B cell (primary cell): ENCODE data around the gene CHMP2B. TPM values are rescaled to one million over a fixed set of nuclear protein-coding genes. Genes with fewer than 3 reads are reported as not detected.
A peak's percentile ranks its signal among the peaks of the same experiment; 100 is the strongest.

ENCODE experiments used
- ATAC-seq: fragments of 200-7000 bp; cut with Tn5 transposase; one replicate; pipeline ENCODE4 v1.10.0; 2021; ENCODE audit warnings: low read depth, mild to moderate bottlenecking, moderate number of reproducible peaks, moderate library complexity
- CTCF ChIA-PET: fragments of 350-600 bp; sonication (Branson Sonifier 250); formaldehyde crosslinking; loops from one replicate; lab custom pipeline; 2021; ENCODE audit warnings: antibody characterized with exemption, inconsistent platforms; lab: Charles Lee
- POLR2A ChIA-PET: fragments of 350-600 bp; sonication (Branson Sonifier 250); formaldehyde crosslinking; loops from one replicate; lab custom pipeline; 2021; ENCODE audit warnings: antibody characterized with exemption; lab: Charles Lee
- DNase-seq: peaks from one replicate; pipeline ENCODE4 v3.0.0; 2013
- H2AFZ ChIP-seq: 2 replicates; pipeline ENCODE4 v1.6.1; 2012; ENCODE audit warnings: mild to moderate bottlenecking, low read depth, low read length; ENCODE audit not compliant: insufficient read depth, poor library complexity, severe bottlenecking
- H3K27ac ChIP-seq, 2 donors: 1 replicate in 1 of 2; 2 replicates in 1 of 2; pipeline ENCODE4 v1.5.1; 2012 to 2013; ENCODE audit warnings: low read length in 2 of 2, mild to moderate bottlenecking in 2 of 2, moderate library complexity in 1 of 2
- H3K27me3 ChIP-seq, 4 experiments: fragments of 200-600 bp in 1 of 4; sonication (generic) in 1 of 4; replicated peaks in 1 of 4; 1 replicate in 2 of 4; 2 replicates in 2 of 4; pipeline versions ENCODE4 v1.6.1 to v1.7.0; 2013 to 2016; ENCODE audit warnings: low read length in 3 of 4, mild to moderate bottlenecking in 2 of 4, mixed read lengths in 1 of 4, moderate library complexity in 1 of 4; ENCODE audit not compliant: insufficient read depth in 4 of 4, control insufficient read depth in 3 of 4; ENCODE audit errors: control extremely low read depth in 1 of 4
- H3K36me3 ChIP-seq, 2 experiments: replicated peaks in 1 of 2; 1 replicate in 1 of 2; 2 replicates in 1 of 2; pipeline versions ENCODE4 v1.6.1 to v1.7.1; 2013; ENCODE audit warnings: low read length in 1 of 2; ENCODE audit not compliant: insufficient read depth in 2 of 2, control insufficient read depth in 1 of 2; ENCODE audit errors: control extremely low read depth in 1 of 2, extremely low read depth in 1 of 2
- H3K4me1 ChIP-seq, 2 donors: fragments of 200-600 bp in 1 of 2; sonication (generic) in 1 of 2; 1 replicate in 1 of 2; 2 replicates in 1 of 2; pipeline versions ENCODE4 v1.5.1 to v1.6.1; 2013 to 2017; ENCODE audit warnings: low read length in 2 of 2; ENCODE audit not compliant: control insufficient read depth in 2 of 2, insufficient read depth in 2 of 2
- H3K4me2 ChIP-seq: replicated peaks from 2 replicates; pipeline ENCODE3; 2012; ENCODE audit warnings: mild to moderate bottlenecking, low read depth, low read length; ENCODE audit not compliant: poor library complexity, severe bottlenecking
- H3K4me3 ChIP-seq, 5 experiments: fragments of 200-600 bp in 1 of 5; sonication (generic) in 1 of 5; 1 replicate in 3 of 5; 2 replicates in 2 of 5; pipeline versions ENCODE4 v1.5.1 to v1.7.0; 2011 to 2016; ENCODE audit warnings: low read length in 4 of 5, mild to moderate bottlenecking in 4 of 5, low read depth in 2 of 5, control low read depth in 1 of 5, moderate library complexity in 1 of 5; ENCODE audit not compliant: insufficient read depth in 1 of 5; ENCODE audit errors: control extremely low read depth in 1 of 5, extremely low read depth in 1 of 5
- H3K79me2 ChIP-seq: fragments of 200-600 bp; sonication (generic); one replicate; pipeline ENCODE4 v1.6.0; 2016; ENCODE audit warnings: low read length; ENCODE audit not compliant: control insufficient read depth, insufficient read depth
- H3K9ac ChIP-seq: fragments of 200-600 bp; sonication (generic); 2 replicates; pipeline ENCODE4 v1.6.1; 2017; ENCODE audit warnings: mild to moderate bottlenecking, low read length, moderate library complexity
- H3K9me3 ChIP-seq, 3 donors: one replicate each; pipeline versions ENCODE4 v1.6.1 to v1.7.1; 2013; ENCODE audit warnings: low read length in 2 of 3; ENCODE audit not compliant: control insufficient read depth in 2 of 3, insufficient read depth in 1 of 3; ENCODE audit errors: control extremely low read depth in 1 of 3
- H4K20me1 ChIP-seq: 2 replicates; pipeline ENCODE4 v1.6.0; 2012; ENCODE audit warnings: mild to moderate bottlenecking, low read length; ENCODE audit not compliant: insufficient read depth, control insufficient read depth, poor library complexity, severe bottlenecking
- H3K27ac Mint-ChIP-seq: one replicate; pipeline ENCODE4 v1.8.0; 2021; ENCODE audit warnings: mixed read lengths
- H3K27me3 Mint-ChIP-seq: one replicate; pipeline ENCODE4 v1.8.0; 2021; ENCODE audit warnings: mixed read lengths
- H3K4me1 Mint-ChIP-seq: one replicate; pipeline ENCODE4 v1.8.0; 2021; ENCODE audit warnings: mixed read lengths
- H3K4me3 Mint-ChIP-seq: one replicate; pipeline ENCODE4 v1.8.0; 2021; ENCODE audit warnings: mixed read lengths
- H3K9me3 Mint-ChIP-seq: one replicate; pipeline ENCODE4 v1.8.0; 2022; ENCODE audit warnings: mixed read lengths; ENCODE audit not compliant: insufficient read depth
- CTCF ChIP-seq: fragments of 200-600 bp; IDR thresholded peaks from one replicate; pipeline ENCODE4 v1.8.0; 2022; ENCODE audit warnings: antibody characterized with exemption, mild to moderate bottlenecking
- EZH2 ChIP-seq: IDR thresholded peaks from 2 replicates; pipeline ENCODE4 v1.6.1; 2012; ENCODE audit warnings: borderline replicate concordance, low read depth, mild to moderate bottlenecking, moderate library complexity, low read length; ENCODE audit not compliant: insufficient read depth, poor library complexity, severe bottlenecking
- WGBS: methylation state at CpG from one replicate; pipeline ENCODE4 v1.1.5; 2013; ENCODE audit warnings: missing lambda C conversion rate; ENCODE audit not compliant: insufficient coverage; 5-methylcytosine and 5-hydroxymethylcytosine counted together
- intact Hi-C: fragments of 100-400 bp; cut with micrococcal nuclease; formaldehyde crosslinking; loops from one replicate; pipeline ENCODE4 v1.10.0; 2022
- polyA plus RNA-seq: library from polyadenylated mRNA; depleted of rRNA; stranded (reverse); fragments of >200 nt; gene quantifications from 2 replicates; pipeline ENCODE4 v1.2.3, GENCODE V29; 2012
- total RNA-seq, 2 donors: library from RNA; stranded (reverse); fragments of 120-200 nt in 1 of 2; gene quantifications; 1 replicate in 1 of 2; 2 replicates in 1 of 2; pipeline versions ENCODE4 v1.2.3 to v1.2.4, GENCODE V29; 2013 to 2022

Gene CHMP2B
- total and polyA plus RNA-seq, 2 donors (not counting 1 experiment from before 2014, with no cell fraction given) = 18.4 to 25.0 TPM

DNA sequence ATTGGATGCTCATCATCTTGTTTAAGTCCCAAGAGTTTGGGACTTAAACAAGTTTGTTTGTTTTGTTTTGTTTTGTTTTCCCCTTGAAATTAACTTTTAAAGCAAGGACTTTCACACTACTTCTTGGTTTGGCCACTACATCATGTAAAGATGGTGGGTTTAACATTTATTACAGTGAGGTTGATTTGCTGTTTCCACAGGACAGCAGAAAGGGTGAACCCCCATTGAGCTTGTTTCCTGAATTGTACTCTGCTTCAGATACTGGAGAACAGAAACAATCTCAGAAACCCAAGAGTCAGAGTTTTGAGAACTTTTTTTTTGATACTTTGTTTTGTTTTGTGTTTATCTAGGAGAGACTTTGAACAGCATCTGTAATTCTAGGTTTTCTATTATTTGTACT lies 42.6 kb downstream of the CHMP2B start:
- Histone ChIP-seq H3K9me3 (no peaks in the 10 kb centered on the region), H3K79me2 (no peaks in the 10 kb centered on the region), H3K4me3 (no peak overlapping the region), H3K4me2 (no peak overlapping the region), H3K4me1 (peaks cover 19 to 25% of the 10 kb centered on the region in 2 donors), H3K27me3 (no peaks in the 10 kb centered on the region), H3K27ac (no peak overlapping the region), H2AFZ (no peak overlapping the region), H3K36me3 (no peaks in the 10 kb centered on the region), H3K9ac (no peak overlapping the region), H4K20me1 (no peaks in the 10 kb centered on the region)
- peaks cover 22% of the 10 kb centered on the region for H3K4me1 Mint-ChIP-seq
- intact Hi-C loops = loop anchor here (10.0 kb wide), 1 partner anchor 735 kb away; no protein-coding TSS in a partner anchor
- no peaks in the 10 kb centered on the region for H3K9me3 Mint-ChIP-seq
- ATAC-seq = no peak
- no peak overlapping the region for H3K27ac Mint-ChIP-seq
- DNase-seq = no peak
- H3K27me3 Mint-ChIP-seq = peaks cover 4% of the 10 kb centered on the region
- ChIA-PET POLR2A (no interaction called here), CTCF (interaction anchor here (1.3 to 2.5 kb wide), 2 partner anchors 9 to 11 kb away, joined by 3 to 14 read pairs; no protein-coding TSS in a partner anchor)
- H3K4me3 Mint-ChIP-seq = no peak overlapping the region
- TF ChIP-seq CTCF = no peak
- TF ChIP-seq EZH2 = no peak

GRCh38 chr3:87270908-87271700 lies 44.0 kb downstream of the CHMP2B start:
- 0% methylated on average over 2 of the region's 4 CpGs for WGBS
- peak overlapping the region; percentile 7 for H3K9ac ChIP-seq
- POLR2A ChIA-PET = interaction anchor here (0.7 kb wide), 1 partner anchor 44 kb away, joined by 3 read pairs; no protein-coding TSS in a partner anchor
- Mint-ChIP-seq H3K4me1 (peaks cover 22% of the 10 kb centered on the region), H3K27me3 (peaks cover 4% of the 10 kb centered on the region), H3K4me3 (peak overlapping the region; percentile 8), H3K27ac (peak overlapping the region; percentile 38), H3K9me3 (no peaks in the 10 kb centered on the region)
- H3K4me2 ChIP-seq = peak overlapping the region; percentile 45
- H3K36me3 ChIP-seq = no peaks in the 10 kb centered on the region
- no peaks in the 10 kb centered on the region for H4K20me1 ChIP-seq
- DNase-seq (peak; percentile 34), ATAC-seq (no peak)
- intact Hi-C loops = no loop called here
- peaks cover 19 to 25% of the 10 kb centered on the region in 2 donors for H3K4me1 ChIP-seq
- no peaks in the 10 kb centered on the region for H3K9me3 ChIP-seq
- peak overlapping the region; percentile 32 for H2AFZ ChIP-seq
- no peaks in the 10 kb centered on the region for H3K79me2 ChIP-seq
- H3K27me3 ChIP-seq = no peaks in the 10 kb centered on the region
- CTCF ChIA-PET = interaction anchor here (1.1 to 2.5 kb wide), 3 partner anchors 11 to 27 kb away, joined by 3 to 14 read pairs (median 4); no protein-coding TSS in a partner anchor
- no peak overlapping the region for H3K27ac ChIP-seq
- no peak overlapping the region for H3K4me3 ChIP-seq
- no peak for TF ChIP-seq CTCF
